ENCODE measurements around the gene FAM98B.

The FAM98B gene

GRCh38 chr15:38453971-38454695 lies at the start of gene FAM98B:
Gene FAM98B (plus strand): TSS chr15:38454127. CDS start chr15:38454162, 35 bp downstream.
- peak within 1 kb of the TSS; percentile 96 for H3K4me3 ChIP-seq (ENCODE audit: low read length)
- H3K4me1 ChIP-seq (ENCODE audit: control insufficient read depth, low read depth, low read length), result peaks cover 3% of the 10 kb centered on the region
- H3K9me3 ChIP-seq (ENCODE audit: control insufficient read depth, low read depth, low read length), result no peaks in the 10 kb centered on the region
- peak within 1 kb of the TSS; percentile 93 for H3K27ac ChIP-seq (ENCODE audit: low read length)
- no peaks in the 10 kb centered on the region for H3K27me3 ChIP-seq (ENCODE audit: control insufficient read depth, insufficient read depth, low read length)
- H3K36me3 ChIP-seq (ENCODE audit: control insufficient read depth, low read depth, low read length), result no peaks in the 10 kb centered on the region
- peak within 1 kb of the TSS; percentile 98 for H3K9ac ChIP-seq (ENCODE audit: low read length)

GRCh38 chr15:38406436-38406835 lies 47.5 kb upstream of the FAM98B start:
- no peaks in the 10 kb centered on the region for H3K36me3 ChIP-seq (ENCODE audit: control insufficient read depth, low read depth, low read length)
- H3K4me3 ChIP-seq (ENCODE audit: low read length), result no peak overlapping the region
- H3K9ac ChIP-seq (ENCODE audit: low read length), result no peak overlapping the region
- no peaks in the 10 kb centered on the region for H3K27me3 ChIP-seq (ENCODE audit: control insufficient read depth, insufficient read depth, low read length)
- no peaks in the 10 kb centered on the region for H3K4me1 ChIP-seq (ENCODE audit: control insufficient read depth, low read depth, low read length)
- H3K9me3 ChIP-seq (ENCODE audit: control insufficient read depth, low read depth, low read length), result no peaks in the 10 kb centered on the region
- H3K27ac ChIP-seq (ENCODE audit: low read length), result no peak overlapping the region

- Histone ChIP-seq H3K4me3 (ENCODE audit: low read length) (no peak overlapping the region), H3K9ac (ENCODE audit: low read length) (no peak overlapping the region), H3K4me1 (ENCODE audit: control insufficient read depth, low read depth, low read length) (no peaks in the 10 kb centered on the region), H3K27ac (ENCODE audit: low read length) (no peak overlapping the region), H3K9me3 (ENCODE audit: control insufficient read depth, low read depth, low read length) (no peaks in the 10 kb centered on the region), H3K36me3 (ENCODE audit: control insufficient read depth, low read depth, low read length) (no peaks in the 10 kb centered on the region), H3K27me3 (ENCODE audit: control insufficient read depth, insufficient read depth, low read length) (no peaks in the 10 kb centered on the region)
These were observed 45.4 kb upstream of the FAM98B start for GRCh38 chr15:38408576-38408975.

- H3K9me3 ChIP-seq (ENCODE audit: control insufficient read depth, low read depth, low read length), result no peaks in the 10 kb centered on the region
- H3K27ac ChIP-seq (ENCODE audit: low read length), result no peak overlapping the region
- no peak overlapping the region for H3K4me3 ChIP-seq (ENCODE audit: low read length)
- no peaks in the 10 kb centered on the region for H3K36me3 ChIP-seq (ENCODE audit: control insufficient read depth, low read depth, low read length)
- no peaks in the 10 kb centered on the region for H3K27me3 ChIP-seq (ENCODE audit: control insufficient read depth, insufficient read depth, low read length)
- no peak overlapping the region for H3K9ac ChIP-seq (ENCODE audit: low read length)
- H3K4me1 ChIP-seq (ENCODE audit: control insufficient read depth, low read depth, low read length), result no peaks in the 10 kb centered on the region
These were observed 42.0 kb upstream of the FAM98B start for GRCh38 chr15:38411902-38412301.

- Histone ChIP-seq H3K36me3 (ENCODE audit: control insufficient read depth, low read depth, low read length) (no peaks in the 10 kb centered on the region), H3K9me3 (ENCODE audit: control insufficient read depth, low read depth, low read length) (no peaks in the 10 kb centered on the region), H3K9ac (ENCODE audit: low read length) (no peak overlapping the region), H3K4me1 (ENCODE audit: control insufficient read depth, low read depth, low read length) (no peaks in the 10 kb centered on the region), H3K27me3 (ENCODE audit: control insufficient read depth, insufficient read depth, low read length) (no peaks in the 10 kb centered on the region), H3K4me3 (ENCODE audit: low read length) (no peak overlapping the region), H3K27ac (ENCODE audit: low read length) (no peak overlapping the region)
These were observed 41.5 kb upstream of the FAM98B start for GRCh38 chr15:38412466-38412865.

GRCh38 chr15:38414357-38414756 lies 39.6 kb upstream of the FAM98B start:
- Histone ChIP-seq H3K4me1 (ENCODE audit: control insufficient read depth, low read depth, low read length) (no peaks in the 10 kb centered on the region), H3K27me3 (ENCODE audit: control insufficient read depth, insufficient read depth, low read length) (no peaks in the 10 kb centered on the region), H3K9ac (ENCODE audit: low read length) (no peak overlapping the region), H3K36me3 (ENCODE audit: control insufficient read depth, low read depth, low read length) (no peaks in the 10 kb centered on the region), H3K9me3 (ENCODE audit: control insufficient read depth, low read depth, low read length) (no peaks in the 10 kb centered on the region), H3K27ac (ENCODE audit: low read length) (no peak overlapping the region), H3K4me3 (ENCODE audit: low read length) (no peak overlapping the region)

GRCh38 chr15:38421069-38421690 lies 32.7 kb upstream of the FAM98B start:
- no peaks in the 10 kb centered on the region for H3K36me3 ChIP-seq (ENCODE audit: control insufficient read depth, low read depth, low read length)
- no peaks in the 10 kb centered on the region for H3K4me1 ChIP-seq (ENCODE audit: control insufficient read depth, low read depth, low read length)
- H3K9me3 ChIP-seq (ENCODE audit: control insufficient read depth, low read depth, low read length), result no peaks in the 10 kb centered on the region
- no peak overlapping the region for H3K9ac ChIP-seq (ENCODE audit: low read length)
- H3K4me3 ChIP-seq (ENCODE audit: low read length), result no peak overlapping the region
- no peak overlapping the region for H3K27ac ChIP-seq (ENCODE audit: low read length)
- H3K27me3 ChIP-seq (ENCODE audit: control insufficient read depth, insufficient read depth, low read length), result no peaks in the 10 kb centered on the region

- H3K27me3 ChIP-seq (ENCODE audit: control insufficient read depth, insufficient read depth, low read length), result no peaks in the 10 kb centered on the region
- no peak overlapping the region for H3K4me3 ChIP-seq (ENCODE audit: low read length)
- H3K27ac ChIP-seq (ENCODE audit: low read length), result no peak overlapping the region
- H3K36me3 ChIP-seq (ENCODE audit: control insufficient read depth, low read depth, low read length), result no peaks in the 10 kb centered on the region
- no peaks in the 10 kb centered on the region for H3K4me1 ChIP-seq (ENCODE audit: control insufficient read depth, low read depth, low read length)
- H3K9ac ChIP-seq (ENCODE audit: low read length), result no peak overlapping the region
- H3K9me3 ChIP-seq (ENCODE audit: control insufficient read depth, low read depth, low read length), result no peaks in the 10 kb centered on the region
These were observed 29.8 kb upstream of the FAM98B start for GRCh38 chr15:38424101-38424552.

GRCh38 chr15:38425269-38425668 lies 28.7 kb upstream of the FAM98B start:
- no peaks in the 10 kb centered on the region for H3K36me3 ChIP-seq (ENCODE audit: control insufficient read depth, low read depth, low read length)
- no peak overlapping the region for H3K9ac ChIP-seq (ENCODE audit: low read length)
- no peak overlapping the region for H3K27ac ChIP-seq (ENCODE audit: low read length)
- H3K9me3 ChIP-seq (ENCODE audit: control insufficient read depth, low read depth, low read length), result no peaks in the 10 kb centered on the region
- H3K27me3 ChIP-seq (ENCODE audit: control insufficient read depth, insufficient read depth, low read length), result no peaks in the 10 kb centered on the region
- no peaks in the 10 kb centered on the region for H3K4me1 ChIP-seq (ENCODE audit: control insufficient read depth, low read depth, low read length)
- H3K4me3 ChIP-seq (ENCODE audit: low read length), result no peak overlapping the region

GRCh38 chr15:38427380-38427779 lies 26.5 kb upstream of the FAM98B start:
- no peaks in the 10 kb centered on the region for H3K4me1 ChIP-seq (ENCODE audit: control insufficient read depth, low read depth, low read length)
- H3K27ac ChIP-seq (ENCODE audit: low read length), result no peak overlapping the region
- no peaks in the 10 kb centered on the region for H3K36me3 ChIP-seq (ENCODE audit: control insufficient read depth, low read depth, low read length)
- H3K4me3 ChIP-seq (ENCODE audit: low read length), result no peak overlapping the region
- no peaks in the 10 kb centered on the region for H3K27me3 ChIP-seq (ENCODE audit: control insufficient read depth, insufficient read depth, low read length)
- H3K9me3 ChIP-seq (ENCODE audit: control insufficient read depth, low read depth, low read length), result no peaks in the 10 kb centered on the region
- no peak overlapping the region for H3K9ac ChIP-seq (ENCODE audit: low read length)

GRCh38 chr15:38430106-38430760 lies 23.7 kb upstream of the FAM98B start:
- no peak overlapping the region for H3K27ac ChIP-seq (ENCODE audit: low read length)
- no peaks in the 10 kb centered on the region for H3K9me3 ChIP-seq (ENCODE audit: control insufficient read depth, low read depth, low read length)
- H3K4me1 ChIP-seq (ENCODE audit: control insufficient read depth, low read depth, low read length), result no peaks in the 10 kb centered on the region
- no peaks in the 10 kb centered on the region for H3K36me3 ChIP-seq (ENCODE audit: control insufficient read depth, low read depth, low read length)
- H3K27me3 ChIP-seq (ENCODE audit: control insufficient read depth, insufficient read depth, low read length), result no peaks in the 10 kb centered on the region
- no peak overlapping the region for H3K9ac ChIP-seq (ENCODE audit: low read length)
- no peak overlapping the region for H3K4me3 ChIP-seq (ENCODE audit: low read length)

All from iPS-18a (cell line).